Breast epithelium (tissue), 4 donors: ENCODE data around the gene SLC7A9. TPM values are rescaled to one million over a fixed set of nuclear protein-coding genes. Genes with fewer than 3 reads are reported as not detected.
"Not testable (repeated sequence)": the region's sequence is repeated elsewhere in the genome, so short reads cannot be mapped to it uniquely, and the experiment has no call there.

Experiments
- DNase-seq, 2 donors: peaks; one replicate each; pipeline ENCODE4 v3.0.0-alpha.2; 2019; ENCODE audit warnings: low spot score in 2 of 2
- H3K27ac ChIP-seq, 2 donors: fragments of 200-600 bp; sonication (generic) in 1 of 2; one replicate each; pipeline ENCODE4 v1.5.1; 2016 to 2019; ENCODE audit warnings: mild to moderate bottlenecking in 1 of 2
- H3K27me3 ChIP-seq, 2 donors: fragments of 200-600 bp; sonication (generic) in 1 of 2; one replicate each; pipeline versions ENCODE4 v1.5.1 to v1.6.0; 2017 to 2019; ENCODE audit warnings: control low read depth in 1 of 2, mild to moderate bottlenecking in 1 of 2
- H3K36me3 ChIP-seq: fragments of 200-600 bp; one replicate; pipeline ENCODE4 v1.5.1; 2019
- H3K4me1 ChIP-seq, 2 donors: fragments of 200-600 bp; sonication (generic); one replicate each; pipeline ENCODE4 v1.5.1; 2016 to 2019; ENCODE audit warnings: control low read depth in 1 of 2
- H3K4me3 ChIP-seq, 3 donors: fragments of 200-600 bp; sonication (generic); 1 replicate in 2 of 3; 2 replicates in 1 of 3; pipeline ENCODE4 v1.5.1; 2016 to 2019; ENCODE audit warnings: mild to moderate bottlenecking in 3 of 3, moderate library complexity in 2 of 3
- H3K9me3 ChIP-seq, 2 donors: fragments of 200-600 bp; sonication (generic) in 1 of 2; one replicate each; pipeline ENCODE4 v1.5.1; 2016 to 2019; ENCODE audit warnings: control low read depth in 1 of 2
- POLR2A ChIP-seq: fragments of 450-650 bp; IDR thresholded peaks from one replicate; pipeline ENCODE4 v1.6.1; 2016; ENCODE audit warnings: antibody characterized with exemption, mild to moderate bottlenecking, moderate library complexity
- POLR2AphosphoS5 ChIP-seq, 3 donors: sonication (generic); formaldehyde crosslinking; IDR thresholded peaks; one replicate each; pipeline ENCODE4 v1.6.1; 2017; ENCODE audit warnings: antibody characterized with exemption in 3 of 3
- intact Hi-C: fragments of 100-400 bp; cut with DNase I; formaldehyde crosslinking; loops from one replicate; pipeline ENCODE4 v1.15.1; 2023; ENCODE audit warnings: low total_unique reads
- total RNA-seq, 3 donors: library from RNA; depleted of rRNA; stranded (reverse); fragments of >200 nt; gene quantifications; one replicate each; pipeline ENCODE4 v1.1.0, GENCODE V29; 2016
- TF ChIP-seq, protein P1 (sequence below), 3 donors: fragments of 450-650 bp; IDR thresholded peaks; one replicate each; pipeline ENCODE4 v1.5.1; 2016 to 2017; ENCODE audit warnings: antibody characterized with exemption in 3 of 3, mild to moderate bottlenecking in 3 of 3, moderate library complexity in 3 of 3

The SLC7A9 gene
- total RNA-seq, 3 donors from 2014 or later: 0.29 to 0.48 (median 0.33) TPM

DNA sequence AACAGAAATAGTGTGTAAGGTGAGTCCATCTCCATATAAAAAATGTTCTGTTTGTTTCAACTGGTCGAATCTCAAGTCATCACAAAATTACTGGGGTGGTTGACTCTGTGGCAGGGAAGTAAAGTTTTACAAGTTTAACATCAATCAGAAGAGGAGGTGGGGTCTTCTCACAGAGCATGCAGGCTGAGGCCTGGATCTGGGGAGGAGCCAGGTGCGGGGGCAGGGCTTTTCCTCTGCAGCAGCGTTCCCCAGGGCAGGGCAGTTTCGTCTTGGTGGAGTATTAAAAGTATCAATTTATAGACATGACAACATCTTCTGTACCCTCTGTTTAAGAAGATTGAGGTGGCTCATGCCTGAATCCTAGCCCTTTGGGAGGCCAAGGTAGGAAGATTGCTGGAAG is 68.8 kb downstream of the SLC7A9 start:
- intact Hi-C loops: no loop called here
- no peaks in the 10 kb centered on the region for H3K4me1 ChIP-seq
- H3K27ac ChIP-seq: no peak overlapping the region
- TF ChIP-seq, protein P1, sequence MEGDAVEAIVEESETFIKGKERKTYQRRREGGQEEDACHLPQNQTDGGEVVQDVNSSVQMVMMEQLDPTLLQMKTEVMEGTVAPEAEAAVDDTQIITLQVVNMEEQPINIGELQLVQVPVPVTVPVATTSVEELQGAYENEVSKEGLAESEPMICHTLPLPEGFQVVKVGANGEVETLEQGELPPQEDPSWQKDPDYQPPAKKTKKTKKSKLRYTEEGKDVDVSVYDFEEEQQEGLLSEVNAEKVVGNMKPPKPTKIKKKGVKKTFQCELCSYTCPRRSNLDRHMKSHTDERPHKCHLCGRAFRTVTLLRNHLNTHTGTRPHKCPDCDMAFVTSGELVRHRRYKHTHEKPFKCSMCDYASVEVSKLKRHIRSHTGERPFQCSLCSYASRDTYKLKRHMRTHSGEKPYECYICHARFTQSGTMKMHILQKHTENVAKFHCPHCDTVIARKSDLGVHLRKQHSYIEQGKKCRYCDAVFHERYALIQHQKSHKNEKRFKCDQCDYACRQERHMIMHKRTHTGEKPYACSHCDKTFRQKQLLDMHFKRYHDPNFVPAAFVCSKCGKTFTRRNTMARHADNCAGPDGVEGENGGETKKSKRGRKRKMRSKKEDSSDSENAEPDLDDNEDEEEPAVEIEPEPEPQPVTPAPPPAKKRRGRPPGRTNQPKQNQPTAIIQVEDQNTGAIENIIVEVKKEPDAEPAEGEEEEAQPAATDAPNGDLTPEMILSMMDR (IDR thresholded peaks at IDR 0.05): no peak
- no peak for TF ChIP-seq POLR2A
- no peak for TF ChIP-seq POLR2AphosphoS5 (IDR thresholded peaks at IDR 0.05)
- no peaks in the 10 kb centered on the region for H3K9me3 ChIP-seq
- H3K27me3 ChIP-seq: no peaks in the 10 kb centered on the region
- no peak overlapping the region for H3K4me3 ChIP-seq
- no peaks in the 10 kb centered on the region for H3K36me3 ChIP-seq
- no peak for DNase-seq

DNA sequence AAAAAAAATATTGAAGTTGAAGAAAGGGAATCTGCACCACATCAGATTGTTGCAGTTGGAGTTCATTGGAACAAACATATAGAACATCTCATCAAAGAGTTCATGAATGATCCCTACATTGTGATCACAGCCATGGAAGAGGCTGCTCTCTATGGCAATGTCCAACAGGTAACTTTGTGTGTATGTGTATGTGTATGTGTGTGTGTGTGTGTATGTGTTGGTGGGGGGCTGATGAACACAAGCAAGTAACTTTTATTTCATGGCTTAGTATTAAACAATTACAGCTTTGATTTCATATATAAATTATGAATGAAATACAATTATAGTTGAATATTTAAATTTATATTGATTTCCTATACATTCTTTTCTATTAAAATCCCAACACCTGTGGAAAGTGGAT is 69.4 kb downstream of the SLC7A9 start:
- no peak for TF ChIP-seq POLR2A
- H3K4me3 ChIP-seq: no peak overlapping the region
- H3K27me3 ChIP-seq: no peaks in the 10 kb centered on the region
- H3K4me1 ChIP-seq: no peaks in the 10 kb centered on the region
- H3K9me3 ChIP-seq: no peaks in the 10 kb centered on the region
- H3K27ac ChIP-seq: no peak overlapping the region
- DNase-seq: no peak
- H3K36me3 ChIP-seq: no peaks in the 10 kb centered on the region
- intact Hi-C loops: no loop called here

DNA sequence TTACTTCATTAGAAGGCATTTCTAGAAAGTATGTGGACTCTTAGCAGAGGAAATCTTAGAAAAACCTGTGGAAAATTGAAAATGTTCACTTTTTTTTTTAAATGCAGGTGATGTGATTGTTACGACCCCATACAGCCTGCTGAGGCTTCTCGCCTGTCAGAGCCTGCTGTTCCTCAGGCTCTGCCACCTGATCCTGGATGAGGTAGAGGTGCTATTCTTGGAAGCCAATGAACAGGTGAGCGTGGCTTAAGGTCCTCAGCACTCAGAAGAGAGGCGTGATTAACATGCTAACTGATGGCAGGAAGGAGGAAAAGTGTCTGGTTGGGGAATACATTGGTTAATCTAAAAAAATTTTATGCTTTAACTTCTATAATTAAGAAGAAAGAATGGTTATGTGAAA is 71.4 kb downstream of the SLC7A9 start:
- no peaks in the 10 kb centered on the region for H3K27me3 ChIP-seq
- no peak for DNase-seq
- no peak overlapping the region for H3K4me3 ChIP-seq
- no peaks in the 10 kb centered on the region for H3K4me1 ChIP-seq
- intact Hi-C loops: no loop called here
- H3K27ac ChIP-seq: no peak overlapping the region
- no peaks in the 10 kb centered on the region for H3K36me3 ChIP-seq
- no peak for TF ChIP-seq POLR2AphosphoS5 (IDR thresholded peaks at IDR 0.05)
- TF ChIP-seq POLR2A: no peak
- TF ChIP-seq, protein P1 (IDR thresholded peaks at IDR 0.05): no peak
- no peaks in the 10 kb centered on the region for H3K9me3 ChIP-seq

DNA sequence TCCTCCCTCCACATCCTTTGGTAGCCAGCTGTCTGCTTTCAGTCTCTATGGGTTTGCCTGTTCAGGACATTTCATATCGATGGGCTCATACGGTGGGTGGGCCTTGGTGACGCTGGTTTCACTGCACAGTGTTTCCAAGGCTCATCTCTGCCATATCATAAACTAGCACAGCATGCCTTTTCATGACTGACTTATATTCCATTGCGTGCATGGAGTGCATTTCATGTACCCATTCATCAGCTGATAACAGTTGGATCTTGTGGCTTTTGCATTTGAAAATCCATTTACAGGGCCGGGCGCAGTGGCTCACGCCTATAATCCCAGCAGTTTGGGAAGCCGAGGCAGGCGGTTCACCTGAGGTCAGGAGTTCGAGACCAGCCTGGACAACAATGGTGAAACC is 80.1 kb downstream of the SLC7A9 start:
- Histone ChIP-seq H3K27me3 (no peaks in the 10 kb centered on the region), H3K4me3 (no peak overlapping the region), H3K9me3 (no peaks in the 10 kb centered on the region), H3K4me1 (no peaks in the 10 kb centered on the region), H3K27ac (no peak overlapping the region), H3K36me3 (no peaks in the 10 kb centered on the region)
- TF ChIP-seq POLR2AphosphoS5 (IDR thresholded peaks at IDR 0.05): no peak
- TF ChIP-seq, protein P1 (IDR thresholded peaks at IDR 0.05): no peak
- no peak for TF ChIP-seq POLR2A
- intact Hi-C loops: no loop called here
- DNase-seq: no peak

DNA sequence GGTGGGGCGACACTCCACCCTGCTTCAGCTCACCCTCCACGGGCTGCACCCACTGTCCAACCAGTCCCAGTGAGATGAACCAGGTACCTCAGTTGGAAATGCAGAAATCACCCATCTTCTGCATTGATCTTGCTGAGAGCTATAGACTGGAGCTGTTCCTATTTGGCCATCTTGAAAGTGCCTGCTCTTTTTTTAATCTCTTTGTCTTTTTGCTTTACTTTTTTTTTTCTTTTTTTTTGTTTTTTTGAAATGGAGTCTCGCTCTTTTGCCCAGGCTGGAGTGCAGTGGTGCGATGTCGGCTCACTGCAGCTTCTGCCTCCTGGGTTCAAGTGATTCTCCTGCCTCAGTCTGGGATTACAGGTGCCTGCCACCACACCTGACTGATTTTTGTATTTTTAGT is 81.7 kb downstream of the SLC7A9 start:
- H3K27me3 ChIP-seq, DNase-seq, H3K4me1 ChIP-seq, H3K27ac ChIP-seq, H3K9me3 ChIP-seq, H3K4me3 ChIP-seq, intact Hi-C loops, H3K36me3 ChIP-seq: not testable (repeated sequence)

DNA sequence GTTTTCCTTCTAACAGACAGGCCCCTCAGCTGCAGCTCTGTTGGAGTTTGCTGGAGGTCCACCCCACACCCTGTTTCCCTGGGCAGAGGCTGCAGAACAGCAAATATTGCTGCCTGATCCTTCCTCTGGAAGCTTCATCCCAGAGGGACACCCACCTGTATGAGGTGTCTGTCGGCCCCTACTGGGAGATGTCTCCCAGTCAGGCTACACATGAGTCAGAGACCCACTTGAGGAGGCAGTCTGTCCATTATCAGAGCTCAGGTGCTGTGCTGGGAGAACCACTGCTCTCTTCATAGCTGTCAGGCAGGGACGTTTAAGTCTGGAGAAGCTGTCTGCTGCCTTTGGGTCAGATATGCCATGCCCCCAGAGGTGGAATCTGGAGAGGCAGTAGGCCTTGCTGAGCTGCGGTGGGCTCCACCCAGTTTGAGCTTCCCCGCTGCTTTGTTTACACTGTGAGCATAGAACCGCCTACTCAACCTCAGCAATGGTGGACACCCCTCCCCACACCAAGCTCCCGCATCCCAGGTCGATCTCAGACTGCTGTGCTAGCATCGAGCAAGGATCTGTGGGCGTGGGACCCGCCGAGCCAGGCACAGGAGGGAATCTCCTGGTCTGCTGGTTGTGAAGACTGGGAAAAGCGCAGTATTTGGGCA is 82.3 kb downstream of the SLC7A9 start:
- H3K36me3 ChIP-seq, H3K27me3 ChIP-seq, H3K4me3 ChIP-seq, DNase-seq, intact Hi-C loops, H3K4me1 ChIP-seq, H3K27ac ChIP-seq, H3K9me3 ChIP-seq: not testable (repeated sequence)

DNA sequence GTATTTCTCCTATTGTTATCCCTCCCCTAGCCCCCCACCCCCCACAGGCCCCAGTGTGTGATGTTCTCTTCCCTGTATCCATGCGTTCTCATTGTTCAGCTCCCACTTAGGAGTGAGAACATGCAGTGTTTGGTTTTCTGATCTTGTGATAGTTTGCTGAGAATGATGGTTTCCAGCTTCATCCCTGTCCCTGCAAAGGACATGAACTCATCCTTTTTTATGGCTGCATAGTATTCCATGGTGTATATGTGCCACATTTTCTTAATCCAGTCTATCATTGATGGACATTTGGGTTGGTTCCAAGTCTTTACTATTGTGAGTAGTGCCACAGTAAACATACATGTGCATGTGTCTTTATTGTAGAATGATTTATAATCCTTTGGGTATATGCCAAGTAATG is 87.5 kb downstream of the SLC7A9 start:
- H3K36me3 ChIP-seq, H3K9me3 ChIP-seq, H3K27me3 ChIP-seq, H3K27ac ChIP-seq, H3K4me1 ChIP-seq, DNase-seq, intact Hi-C loops, H3K4me3 ChIP-seq: not testable (repeated sequence)
